Ascending aorta (tissue), 2 donors: ENCODE results near the gene ADGRA1. TPM values are rescaled to one million over a fixed set of nuclear protein-coding genes. Genes with fewer than 3 reads are reported as not detected.

Experiments
- DNase-seq, 2 donors: peaks; one replicate each; pipeline ENCODE4 v3.0.0-alpha.2; 2019; ENCODE audit warnings: low spot score in 2 of 2
- H3K27ac ChIP-seq, 2 donors: fragments of 200-600 bp; sonication (generic); one replicate each; pipeline ENCODE4 v1.5.1; 2016 to 2017; ENCODE audit warnings: mild to moderate bottlenecking in 1 of 2
- H3K27me3 ChIP-seq: fragments of 200-600 bp; sonication (generic); one replicate; pipeline ENCODE4 v1.5.1; 2017
- H3K36me3 ChIP-seq, 2 donors: fragments of 200-600 bp; sonication (generic); one replicate each; pipeline ENCODE4 v1.5.1; 2016
- H3K4me1 ChIP-seq, 2 donors: fragments of 200-600 bp; sonication (generic); one replicate each; pipeline ENCODE4 v1.5.1; 2016 to 2017; ENCODE audit warnings: mild to moderate bottlenecking in 1 of 2
- H3K4me3 ChIP-seq, 2 donors: fragments of 200-600 bp; sonication (generic); one replicate each; pipeline ENCODE4 v1.5.1; 2016 to 2017; ENCODE audit warnings: mild to moderate bottlenecking in 1 of 2
- H3K9me3 ChIP-seq, 2 donors: fragments of 200-600 bp; sonication (generic); one replicate each; pipeline ENCODE4 v1.5.1; 2016
- CTCF ChIP-seq, 3 experiments: fragments of 200-600 bp in 2 of 3; fragments of 450-650 bp in 1 of 3; sonication (generic) in 2 of 3; IDR thresholded peaks; one replicate each; pipeline ENCODE4 v1.5.1; 2016 to 2019; ENCODE audit warnings: antibody characterized with exemption in 3 of 3, mild to moderate bottlenecking in 1 of 3, moderate library complexity in 1 of 3
- intact Hi-C: fragments of 100-400 bp; cut with DNase I; formaldehyde crosslinking; loops from one replicate; pipeline ENCODE4 v1.15.1; 2023
- total RNA-seq: library from RNA; depleted of rRNA; stranded (reverse); fragments of >200 nt; gene quantifications from one replicate; pipeline ENCODE4 v1.1.0, GENCODE V29; 2016

The ADGRA1 gene
- total RNA-seq, 1 donor from 2014 or later, result not detected

GRCh38 chr10:133079836-133080682 is 7.7 kb upstream of the ADGRA1 start:
- Histone ChIP-seq H3K27me3 (no peaks in the 10 kb centered on the region), H3K4me3 (no peak overlapping the region), H3K36me3 (no peaks in the 10 kb centered on the region), H3K27ac (no peak overlapping the region), H3K9me3 (no peaks in the 10 kb centered on the region), H3K4me1 (no peaks in the 10 kb centered on the region)
- intact Hi-C loops, result no loop called here
- no peak for TF ChIP-seq CTCF (IDR thresholded peaks at IDR 0.05)
- DNase-seq, result no peak

- H3K4me3 ChIP-seq, result no peak overlapping the region
- no peaks in the 10 kb centered on the region for H3K36me3 ChIP-seq
- intact Hi-C loops, result no loop called here
- DNase-seq, result no peak
- H3K4me1 ChIP-seq, result no peaks in the 10 kb centered on the region
- TF ChIP-seq CTCF (IDR thresholded peaks at IDR 0.05), result no peak
- no peaks in the 10 kb centered on the region for H3K27me3 ChIP-seq
- H3K27ac ChIP-seq, result no peak overlapping the region
- no peaks in the 10 kb centered on the region for H3K9me3 ChIP-seq
These were observed 7.1 kb upstream of the ADGRA1 start for GRCh38 chr10:133080683-133081040.

- Histone ChIP-seq H3K9me3 (no peaks in the 10 kb centered on the region), H3K4me3 (no peak overlapping the region), H3K27me3 (no peaks in the 10 kb centered on the region), H3K36me3 (no peaks in the 10 kb centered on the region), H3K27ac (no peak overlapping the region), H3K4me1 (no peaks in the 10 kb centered on the region)
- intact Hi-C loops, result no loop called here
- no peak for TF ChIP-seq CTCF (IDR thresholded peaks at IDR 0.05)
- no peak for DNase-seq
These were observed 6.1 kb upstream of the ADGRA1 start for GRCh38 chr10:133081636-133082035.

- H3K27me3 ChIP-seq, result no peaks in the 10 kb centered on the region
These were observed 4.9 kb upstream of the ADGRA1 start for GRCh38 chr10:133082685-133083421.

GRCh38 chr10:133083422-133084100 is 4.2 kb upstream of the ADGRA1 start:
- Histone ChIP-seq H3K27ac (no peak overlapping the region), H3K27me3 (no peaks in the 10 kb centered on the region), H3K36me3 (no peaks in the 10 kb centered on the region), H3K4me1 (no peaks in the 10 kb centered on the region), H3K4me3 (no peak overlapping the region), H3K9me3 (no peaks in the 10 kb centered on the region)
- TF ChIP-seq CTCF (IDR thresholded peaks at IDR 0.05), result no peak
- intact Hi-C loops, result no loop called here
- DNase-seq, result no peak

More at GRCh38 chr10:133082685-133083421, 4.9 kb upstream of the ADGRA1 start:
- Histone ChIP-seq H3K4me3 (no peak overlapping the region), H3K27ac (no peak overlapping the region), H3K4me1 (no peaks in the 10 kb centered on the region), H3K36me3 (no peaks in the 10 kb centered on the region), H3K9me3 (no peaks in the 10 kb centered on the region)
- no peak for DNase-seq
- intact Hi-C loops, result no loop called here
- no peak for TF ChIP-seq CTCF (IDR thresholded peaks at IDR 0.05)
